ENCODE data around the gene CCR7. TPM values are rescaled to one million over a fixed set of nuclear protein-coding genes. Genes with fewer than 3 reads are reported as not detected.
"Not testable (repeated sequence)": the region's sequence is repeated elsewhere in the genome, so short reads cannot be mapped to it uniquely, and the experiment has no call there.

Gene CCR7
- total and polyA plus RNA-seq, 2 donors from 2014 or later = 0.17 to 7.1 TPM

- no peak overlapping the region for H3K27ac ChIP-seq (ENCODE audit: low read depth in 2 of 2, low read length in 2 of 2)
- H3K36me3 ChIP-seq (ENCODE audit: control insufficient read depth in 2 of 3, insufficient read depth in 3 of 3, low read length in 3 of 3) = no peaks in the 10 kb centered on the region
- H3K4me3 ChIP-seq (ENCODE audit: low read length in 3 of 3) = no peak overlapping the region
- H3K9me3 ChIP-seq (ENCODE audit: control insufficient read depth in 2 of 3, insufficient read depth in 1 of 3, low read length in 3 of 3) = no peaks in the 10 kb centered on the region
- DNase-seq = no peak
- H3K9ac ChIP-seq (ENCODE audit: low read length in 3 of 3) = no peak overlapping the region
- no peak for FAIRE-seq
- intact Hi-C loops (cut with DNase I) = no loop called here
- no peaks in the 10 kb centered on the region for H3K4me1 ChIP-seq (ENCODE audit: control insufficient read depth in 2 of 3, insufficient read depth in 2 of 3, low read depth in 1 of 3, low read length in 3 of 3)
- H3K27me3 ChIP-seq (ENCODE audit: control insufficient read depth, insufficient read depth, low read length) = no peaks in the 10 kb centered on the region
- no peak for TF ChIP-seq CTCF (IDR thresholded peaks at IDR 0.05; ENCODE audit: borderline replicate concordance, extremely low read depth, insufficient read depth)
These were observed 11.0 kb upstream of the CCR7 start for GRCh38 chr17:40576113-40576740.

GRCh38 chr17:40574292-40574691 is 9.0 kb upstream of the CCR7 start:
- no peaks in the 10 kb centered on the region for H3K27me3 ChIP-seq (ENCODE audit: control insufficient read depth, insufficient read depth, low read length)
- H3K9me3 ChIP-seq (ENCODE audit: control insufficient read depth in 2 of 3, insufficient read depth in 1 of 3, low read length in 3 of 3) = no peaks in the 10 kb centered on the region
- FAIRE-seq (no peak), DNase-seq (no peak)
- no peak overlapping the region for H3K4me3 ChIP-seq (ENCODE audit: low read length in 3 of 3)
- no peak for TF ChIP-seq CTCF (IDR thresholded peaks at IDR 0.05; ENCODE audit: borderline replicate concordance, extremely low read depth, insufficient read depth)
- intact Hi-C loops (cut with DNase I) = no loop called here
- H3K4me1 ChIP-seq (ENCODE audit: control insufficient read depth in 2 of 3, insufficient read depth in 2 of 3, low read depth in 1 of 3, low read length in 3 of 3) = no peaks in the 10 kb centered on the region
- no peaks in the 10 kb centered on the region for H3K36me3 ChIP-seq (ENCODE audit: control insufficient read depth in 2 of 3, insufficient read depth in 3 of 3, low read length in 3 of 3)
- H3K9ac ChIP-seq (ENCODE audit: low read length in 3 of 3) = no peak overlapping the region
- no peak overlapping the region for H3K27ac ChIP-seq (ENCODE audit: low read depth in 2 of 2, low read length in 2 of 2)

- H3K27me3 ChIP-seq (ENCODE audit: control insufficient read depth, insufficient read depth, low read length); DNase-seq; H3K36me3 ChIP-seq (ENCODE audit: control insufficient read depth in 2 of 3, insufficient read depth in 3 of 3, low read length in 3 of 3); H3K9me3 ChIP-seq (ENCODE audit: control insufficient read depth in 2 of 3, insufficient read depth in 1 of 3, low read length in 3 of 3); H3K4me1 ChIP-seq (ENCODE audit: control insufficient read depth in 2 of 3, insufficient read depth in 2 of 3, low read depth in 1 of 3, low read length in 3 of 3); H3K9ac ChIP-seq (ENCODE audit: low read length in 3 of 3); FAIRE-seq; intact Hi-C loops (cut with DNase I); H3K4me3 ChIP-seq (ENCODE audit: low read length in 3 of 3); H3K27ac ChIP-seq (ENCODE audit: low read depth in 2 of 2, low read length in 2 of 2): not testable (repeated sequence)
These were observed 7.1 kb upstream of the CCR7 start for GRCh38 chr17:40572245-40572993.

- Histone ChIP-seq H3K27me3 (ENCODE audit: control insufficient read depth, insufficient read depth, low read length) (no peaks in the 10 kb centered on the region), H3K4me1 (ENCODE audit: control insufficient read depth in 2 of 3, insufficient read depth in 2 of 3, low read depth in 1 of 3, low read length in 3 of 3) (no peaks in the 10 kb centered on the region), H3K9me3 (ENCODE audit: control insufficient read depth in 2 of 3, insufficient read depth in 1 of 3, low read length in 3 of 3) (no peaks in the 10 kb centered on the region), H3K9ac (ENCODE audit: low read length in 3 of 3) (no peak overlapping the region), H3K27ac (ENCODE audit: low read depth in 2 of 2, low read length in 2 of 2) (no peak overlapping the region), H3K36me3 (ENCODE audit: control insufficient read depth in 2 of 3, insufficient read depth in 3 of 3, low read length in 3 of 3) (no peaks in the 10 kb centered on the region), H3K4me3 (ENCODE audit: low read length in 3 of 3) (no peak overlapping the region)
- DNase-seq (peak in 1 of 5 donors; percentile 3), FAIRE-seq (no peak)
- TF ChIP-seq CTCF (IDR thresholded peaks at IDR 0.05; ENCODE audit: borderline replicate concordance, extremely low read depth, insufficient read depth) = no peak
- intact Hi-C loops (cut with DNase I) = no loop called here
These were observed 3.0 kb upstream of the CCR7 start for GRCh38 chr17:40568074-40568836.
